Measurements from ENCODE around the gene ARHGAP27.

ARHGAP27 gene

DNA sequence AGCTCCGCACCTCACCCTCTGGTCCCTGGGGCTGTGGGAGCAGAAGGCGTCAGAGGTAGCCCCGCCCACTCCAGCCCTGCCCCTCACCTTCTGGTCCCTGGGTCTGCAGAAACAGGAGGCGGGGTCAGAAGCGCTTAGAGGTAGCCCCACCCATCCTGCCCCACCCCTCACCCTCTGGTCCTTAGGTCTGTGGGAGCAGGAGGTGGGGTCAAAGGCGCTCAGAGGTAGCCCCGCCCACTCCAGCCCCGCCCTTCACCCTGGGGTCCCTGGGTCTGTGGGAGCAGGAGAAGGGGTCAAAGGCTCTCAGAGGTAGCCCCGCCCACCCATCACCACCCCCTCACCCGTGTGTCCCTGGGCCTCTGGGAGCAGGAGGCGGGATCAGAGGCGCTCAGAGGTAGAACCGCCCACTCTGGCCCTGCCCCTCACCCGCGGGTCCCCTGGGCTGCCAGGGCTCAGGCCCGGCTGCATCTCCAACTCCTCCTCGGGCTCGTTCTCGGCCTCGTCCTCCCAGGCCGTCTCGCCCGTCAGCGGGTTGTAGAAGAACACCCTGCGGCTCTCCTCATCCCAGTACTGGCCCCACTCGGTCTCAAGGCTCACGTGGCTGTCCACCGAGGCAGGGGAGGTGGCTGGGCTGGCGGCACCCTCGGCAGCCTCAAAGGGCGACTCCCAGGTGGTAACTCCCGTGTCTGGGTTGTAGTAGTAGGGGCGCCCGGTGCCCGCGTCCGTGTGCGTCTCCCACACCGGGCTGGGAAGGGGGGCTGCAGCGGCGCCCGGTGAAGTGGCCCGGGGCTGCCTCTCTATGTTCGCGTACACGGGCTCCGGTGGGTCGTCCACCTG is 27.2 kb downstream of the ARHGAP27 start:
- in situ Hi-C loops (cut with MboI; ENCODE audit: low sequenced_read_pairs, unreplicated experiment): loop anchor here (25.0 kb wide), 1 partner anchor 432 kb away; the partner anchor contains the start of gene SPPL2C
- DNase-seq (ENCODE audit: low spot score): no peak
- TF ChIP-seq, protein P1, sequence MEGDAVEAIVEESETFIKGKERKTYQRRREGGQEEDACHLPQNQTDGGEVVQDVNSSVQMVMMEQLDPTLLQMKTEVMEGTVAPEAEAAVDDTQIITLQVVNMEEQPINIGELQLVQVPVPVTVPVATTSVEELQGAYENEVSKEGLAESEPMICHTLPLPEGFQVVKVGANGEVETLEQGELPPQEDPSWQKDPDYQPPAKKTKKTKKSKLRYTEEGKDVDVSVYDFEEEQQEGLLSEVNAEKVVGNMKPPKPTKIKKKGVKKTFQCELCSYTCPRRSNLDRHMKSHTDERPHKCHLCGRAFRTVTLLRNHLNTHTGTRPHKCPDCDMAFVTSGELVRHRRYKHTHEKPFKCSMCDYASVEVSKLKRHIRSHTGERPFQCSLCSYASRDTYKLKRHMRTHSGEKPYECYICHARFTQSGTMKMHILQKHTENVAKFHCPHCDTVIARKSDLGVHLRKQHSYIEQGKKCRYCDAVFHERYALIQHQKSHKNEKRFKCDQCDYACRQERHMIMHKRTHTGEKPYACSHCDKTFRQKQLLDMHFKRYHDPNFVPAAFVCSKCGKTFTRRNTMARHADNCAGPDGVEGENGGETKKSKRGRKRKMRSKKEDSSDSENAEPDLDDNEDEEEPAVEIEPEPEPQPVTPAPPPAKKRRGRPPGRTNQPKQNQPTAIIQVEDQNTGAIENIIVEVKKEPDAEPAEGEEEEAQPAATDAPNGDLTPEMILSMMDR (IDR thresholded peaks at IDR 0.05; ENCODE audit: borderline replicate concordance, control extremely low read depth, extremely low read depth, insufficient read depth, missing control alignments): no peak

DNA sequence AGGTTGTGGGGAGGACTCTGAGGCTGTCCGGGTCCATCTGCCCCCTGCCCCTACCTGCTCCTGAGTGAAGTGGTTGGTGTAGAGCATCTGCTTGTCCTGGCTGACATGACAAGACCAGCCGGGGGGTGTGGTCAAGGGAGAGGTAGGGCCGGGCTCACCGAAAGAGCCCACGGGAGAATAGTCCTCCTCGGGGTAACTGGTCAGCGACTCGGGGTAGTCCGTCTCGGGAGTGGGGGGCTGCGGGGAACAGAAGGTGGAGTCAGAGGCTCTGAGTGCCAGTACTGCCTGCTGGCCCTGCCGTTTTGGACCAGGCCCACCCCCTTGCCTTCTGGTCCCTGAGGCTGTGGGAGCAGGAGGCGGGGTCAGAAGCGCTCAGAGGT is 27.8 kb downstream of the ARHGAP27 start:
- in situ Hi-C loops (cut with MboI; ENCODE audit: low sequenced_read_pairs, unreplicated experiment): loop anchor here (25.0 kb wide), 1 partner anchor 432 kb away; the partner anchor contains the start of gene SPPL2C
- TF ChIP-seq, protein P1 (IDR thresholded peaks at IDR 0.05; ENCODE audit: borderline replicate concordance, control extremely low read depth, extremely low read depth, insufficient read depth, missing control alignments): no peak
- DNase-seq (ENCODE audit: low spot score): no peak

DNA sequence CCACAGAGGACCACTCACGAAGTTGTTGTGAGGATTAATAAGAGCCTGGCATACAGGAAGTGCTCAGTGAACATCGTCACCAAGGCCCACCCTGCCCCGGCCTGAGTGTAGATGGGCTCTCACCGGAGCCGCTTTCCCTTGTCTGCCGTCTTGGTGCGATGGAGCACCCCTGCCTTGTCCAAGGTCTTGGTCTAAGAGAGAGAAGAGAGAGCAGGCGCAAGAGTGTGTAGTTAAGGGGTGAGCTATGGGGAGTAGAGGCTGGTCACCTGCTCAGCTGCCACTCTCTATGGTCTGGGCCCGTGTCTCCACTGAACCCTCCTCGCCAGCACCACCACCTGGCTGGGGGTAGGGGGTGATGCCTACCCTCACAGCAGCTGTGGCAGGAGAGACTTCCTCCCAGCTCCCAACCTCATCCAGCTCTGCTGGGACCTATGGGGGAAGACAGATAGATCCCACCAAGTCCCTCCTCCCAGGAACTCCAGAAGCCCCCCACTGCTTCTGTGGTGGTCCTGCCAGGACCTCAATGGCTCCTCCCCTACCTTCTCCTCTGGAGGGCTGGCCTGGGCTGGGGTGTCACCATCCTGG is 28.7 kb downstream of the ARHGAP27 start:
- DNase-seq (ENCODE audit: low spot score): no peak
- in situ Hi-C loops (cut with MboI; ENCODE audit: low sequenced_read_pairs, unreplicated experiment): loop anchor here (25.0 kb wide), 1 partner anchor 433 kb away; the partner anchor contains the start of gene SPPL2C
- TF ChIP-seq, protein P1 (IDR thresholded peaks at IDR 0.05; ENCODE audit: borderline replicate concordance, control extremely low read depth, extremely low read depth, insufficient read depth, missing control alignments): no peak

DNA sequence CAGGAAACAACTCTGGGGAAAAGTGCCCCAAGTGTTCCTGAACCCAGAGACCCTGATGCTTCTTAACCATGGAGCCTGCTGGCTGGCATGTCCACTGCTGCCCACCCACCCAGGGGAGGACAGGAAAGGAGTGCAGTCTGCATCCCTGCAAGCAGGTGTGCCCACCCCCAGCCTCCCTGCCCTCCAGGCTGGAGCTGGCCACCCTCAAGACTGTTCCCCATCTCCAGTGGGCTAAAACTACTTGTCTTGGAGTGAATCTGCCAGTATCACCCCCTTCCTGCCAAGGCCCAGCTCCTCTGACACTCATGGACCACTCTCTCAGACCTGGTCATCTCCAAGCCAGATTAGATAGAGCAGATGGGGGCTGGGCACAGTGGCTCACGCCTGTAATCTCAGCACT is 29.8 kb downstream of the ARHGAP27 start:
- in situ Hi-C loops (cut with MboI; ENCODE audit: low sequenced_read_pairs, unreplicated experiment): loop anchor here (25.0 kb wide), 1 partner anchor 434 kb away; the partner anchor contains the start of gene SPPL2C
- TF ChIP-seq, protein P1 (IDR thresholded peaks at IDR 0.05; ENCODE audit: borderline replicate concordance, control extremely low read depth, extremely low read depth, insufficient read depth, missing control alignments): no peak
- DNase-seq (ENCODE audit: low spot score): no peak

DNA sequence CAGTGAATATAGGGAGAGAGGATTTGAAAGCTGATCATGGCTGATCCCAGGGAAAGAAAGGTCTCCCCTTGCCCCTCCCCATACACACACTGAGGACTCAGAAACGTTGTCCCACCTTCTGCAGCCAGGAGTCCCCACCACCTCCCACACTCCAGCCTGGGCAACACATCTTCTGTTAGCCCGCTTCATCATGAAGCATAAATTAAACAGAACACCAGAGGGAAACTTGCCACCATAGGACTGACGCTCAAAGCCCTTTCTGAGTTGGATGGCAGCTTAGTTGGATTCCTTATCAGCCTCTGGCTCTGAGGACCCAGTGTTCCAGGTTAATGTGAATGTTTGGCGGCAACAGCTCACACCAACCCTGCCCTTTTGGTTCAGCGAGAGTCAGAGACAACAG is 33.9 kb downstream of the ARHGAP27 start:
- TF ChIP-seq, protein P1 (IDR thresholded peaks at IDR 0.05; ENCODE audit: borderline replicate concordance, control extremely low read depth, extremely low read depth, insufficient read depth, missing control alignments): no peak
- no peak for DNase-seq (ENCODE audit: low spot score)
- in situ Hi-C loops (cut with MboI; ENCODE audit: low sequenced_read_pairs, unreplicated experiment): no loop called here

DNA sequence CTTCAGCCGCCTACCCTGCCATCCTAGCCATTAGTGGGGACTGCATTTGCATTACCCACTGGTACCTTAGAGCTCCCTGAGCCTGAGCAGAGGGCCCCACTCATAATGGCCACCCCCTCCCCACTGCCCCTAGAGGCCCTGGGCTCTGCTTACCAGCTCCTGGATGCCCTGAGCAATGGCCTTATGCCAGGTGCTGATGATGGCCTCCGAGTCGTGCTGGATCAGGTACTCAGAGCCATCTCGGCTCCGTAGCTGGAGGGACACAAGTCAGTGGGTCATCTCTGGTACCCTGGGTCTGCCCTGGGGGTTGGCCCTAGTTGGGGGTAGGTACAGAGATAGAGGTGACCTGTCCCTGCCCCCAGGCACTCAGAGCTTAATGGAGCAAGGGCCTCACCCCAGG is 34.9 kb downstream of the ARHGAP27 start:
- in situ Hi-C loops (cut with MboI; ENCODE audit: low sequenced_read_pairs, unreplicated experiment): no loop called here
- no peak for DNase-seq (ENCODE audit: low spot score)
- TF ChIP-seq, protein P1 (IDR thresholded peaks at IDR 0.05; ENCODE audit: borderline replicate concordance, control extremely low read depth, extremely low read depth, insufficient read depth, missing control alignments): no peak

Data from GM13976 (cell line).